PC-9 (cell line): ENCODE results near the gene LONRF2. TPM values are rescaled to one million over a fixed set of nuclear protein-coding genes. Genes with fewer than 3 reads are reported as not detected.

ENCODE experiments used
- BruUV-seq: library from RNA; stranded (reverse); fragments of 400-500 nt; replicated peaks from 2 replicates; lab custom pipeline; 2021; lab: Mats Ljungman, UMichigan
- CTCF ChIA-PET: fragments of 300-600 bp; sonication (Branson Sonifier 250); formaldehyde crosslinking; loops from one replicate; lab custom pipeline; 2022; ENCODE audit warnings: antibody characterized with exemption; lab: Charles Lee
- POLR2A ChIA-PET: fragments of 300-600 bp; sonication (Branson Sonifier 250); formaldehyde crosslinking; loops from one replicate; lab custom pipeline; 2022; ENCODE audit warnings: antibody characterized with exemption; ENCODE audit not compliant: unreplicated experiment; lab: Charles Lee
- DNase-seq, 2 experiments: peaks; one replicate each; pipeline versions ENCODE4 v3.0.0 to v3.0.0-alpha.2; 2015 to 2022; ENCODE audit warnings: mixed read lengths in 1 of 2
- H2AFZ ChIP-seq: fragments of 200-600 bp; sonication (generic); 2 replicates; pipeline ENCODE4 v1.8.1; 2017; ENCODE audit warnings: antibody characterized with exemption
- H3F3A ChIP-seq: fragments of 200-600 bp; sonication (generic); 2 replicates; pipeline ENCODE4 v1.8.1; 2017; ENCODE audit warnings: antibody characterized with exemption, mild to moderate bottlenecking, low read depth; ENCODE audit not compliant: insufficient read depth
- H3K27ac ChIP-seq: fragments of 200-600 bp; sonication (generic); 2 replicates; pipeline ENCODE4 v1.6.1; 2016; ENCODE audit warnings: mixed run types
- H3K27me3 ChIP-seq: fragments of 200-600 bp; sonication (generic); 2 replicates; pipeline ENCODE4 v1.6.1; 2016; ENCODE audit warnings: low read depth, mixed run types; ENCODE audit not compliant: insufficient read depth
- H3K36me3 ChIP-seq: fragments of 200-600 bp; sonication (generic); 2 replicates; pipeline ENCODE4 v1.6.1; 2016; ENCODE audit warnings: low read depth, mixed run types
- H3K4me1 ChIP-seq: fragments of 200-600 bp; sonication (generic); replicated peaks from 2 replicates; pipeline ENCODE4 v1.6.1; 2016; ENCODE audit warnings: mixed run types; ENCODE audit not compliant: insufficient read depth
- H3K4me2 ChIP-seq: fragments of 200-600 bp; sonication (generic); 2 replicates; pipeline ENCODE4 v1.6.1; 2017; ENCODE audit warnings: mixed run types
- H3K4me3 ChIP-seq: fragments of 200-600 bp; sonication (generic); 2 replicates; pipeline ENCODE4 v1.6.1; 2016; ENCODE audit warnings: mixed run types
- H3K79me2 ChIP-seq: fragments of 200-600 bp; sonication (generic); 2 replicates; pipeline ENCODE4 v1.6.1; 2017; ENCODE audit warnings: low read depth, mixed run types
- H3K9me2 ChIP-seq: fragments of 200-600 bp; sonication (generic); 2 replicates; pipeline ENCODE4 v1.8.1; 2017; ENCODE audit warnings: mild to moderate bottlenecking; ENCODE audit not compliant: insufficient read depth
- H3K9me3 ChIP-seq: fragments of 200-600 bp; sonication (generic); 2 replicates; pipeline ENCODE4 v1.8.1; 2016; ENCODE audit warnings: low read depth; ENCODE audit not compliant: insufficient read depth
- H4K20me1 ChIP-seq: fragments of 200-600 bp; sonication (generic); 2 replicates; pipeline ENCODE4 v1.8.1; 2017; ENCODE audit not compliant: insufficient read depth
- EZH2 ChIP-seq: fragments of 200-600 bp; sonication (generic); IDR thresholded peaks from 2 replicates; pipeline ENCODE4 v1.8.0; 2017; ENCODE audit warnings: antibody characterized with exemption, low read depth
- intact Hi-C: fragments of 100-400 bp; cut with micrococcal nuclease; formaldehyde crosslinking; loops from one replicate; pipeline ENCODE4 v1.10.0; 2022; ENCODE audit not compliant: unreplicated experiment
- total RNA-seq: library from RNA; stranded (reverse); gene quantifications from 2 replicates; pipeline ENCODE4 v1.2.3, GENCODE V29; 2021
- TF ChIP-seq, protein P1 (sequence below): fragments of 200-600 bp; sonication (generic); conservative IDR thresholded peaks from 2 replicates; pipeline ENCODE4 v1.6.1; 2017; ENCODE audit warnings: mixed run types, antibody characterized with exemption, mild to moderate bottlenecking, moderate library complexity

Gene LONRF2
- total RNA-seq, 1 experiment from 2014 or later = not detected

GRCh38 chr2:100274566-100275199 lies 47.6 kb downstream of the LONRF2 start:
- ChIA-PET CTCF (interaction anchor here (0.7 kb wide), 1 partner anchor 902 kb away, joined by 3 read pairs; no protein-coding TSS in a partner anchor), POLR2A (no interaction called here)
- Histone ChIP-seq H3K36me3 (no peaks in the 10 kb centered on the region), H3K27me3 (peaks cover 90% of the 10 kb centered on the region), H3K4me2 (no peak overlapping the region), H2AFZ (no peak overlapping the region), H3K27ac (no peak overlapping the region), H3K79me2 (no peaks in the 10 kb centered on the region), H4K20me1 (no peaks in the 10 kb centered on the region), H3K9me3 (no peaks in the 10 kb centered on the region), H3K4me1 (no peaks in the 10 kb centered on the region), H3F3A (no peaks in the 10 kb centered on the region), H3K9me2 (no peaks in the 10 kb centered on the region), H3K4me3 (no peak overlapping the region)
- no peak for TF ChIP-seq EZH2
- TF ChIP-seq, protein P1, sequence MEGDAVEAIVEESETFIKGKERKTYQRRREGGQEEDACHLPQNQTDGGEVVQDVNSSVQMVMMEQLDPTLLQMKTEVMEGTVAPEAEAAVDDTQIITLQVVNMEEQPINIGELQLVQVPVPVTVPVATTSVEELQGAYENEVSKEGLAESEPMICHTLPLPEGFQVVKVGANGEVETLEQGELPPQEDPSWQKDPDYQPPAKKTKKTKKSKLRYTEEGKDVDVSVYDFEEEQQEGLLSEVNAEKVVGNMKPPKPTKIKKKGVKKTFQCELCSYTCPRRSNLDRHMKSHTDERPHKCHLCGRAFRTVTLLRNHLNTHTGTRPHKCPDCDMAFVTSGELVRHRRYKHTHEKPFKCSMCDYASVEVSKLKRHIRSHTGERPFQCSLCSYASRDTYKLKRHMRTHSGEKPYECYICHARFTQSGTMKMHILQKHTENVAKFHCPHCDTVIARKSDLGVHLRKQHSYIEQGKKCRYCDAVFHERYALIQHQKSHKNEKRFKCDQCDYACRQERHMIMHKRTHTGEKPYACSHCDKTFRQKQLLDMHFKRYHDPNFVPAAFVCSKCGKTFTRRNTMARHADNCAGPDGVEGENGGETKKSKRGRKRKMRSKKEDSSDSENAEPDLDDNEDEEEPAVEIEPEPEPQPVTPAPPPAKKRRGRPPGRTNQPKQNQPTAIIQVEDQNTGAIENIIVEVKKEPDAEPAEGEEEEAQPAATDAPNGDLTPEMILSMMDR = no peak
- intact Hi-C loops = no loop called here
- no peak for DNase-seq
- BruUV-seq = no TSS peak

- Histone ChIP-seq H3K27me3 (peaks cover 91% of the 10 kb centered on the region), H3K4me3 (no peak overlapping the region), H2AFZ (no peak overlapping the region), H3K79me2 (no peaks in the 10 kb centered on the region), H3K27ac (no peak overlapping the region), H3F3A (no peaks in the 10 kb centered on the region), H3K36me3 (no peaks in the 10 kb centered on the region), H3K4me1 (no peaks in the 10 kb centered on the region), H3K9me3 (no peaks in the 10 kb centered on the region), H3K4me2 (no peak overlapping the region), H4K20me1 (no peaks in the 10 kb centered on the region), H3K9me2 (no peaks in the 10 kb centered on the region)
- TF ChIP-seq EZH2 = no peak
- TF ChIP-seq, protein P1 = no peak
- ChIA-PET CTCF (interaction anchor here (0.7 kb wide), 2 partner anchors 22 to 902 kb away, joined by 3 read pairs; no protein-coding TSS in a partner anchor), POLR2A (no interaction called here)
- intact Hi-C loops = no loop called here
- DNase-seq = no peak
- BruUV-seq = no TSS peak
Measured at GRCh38 chr2:100274076-100274475, 48.2 kb downstream of the LONRF2 start.

DNA sequence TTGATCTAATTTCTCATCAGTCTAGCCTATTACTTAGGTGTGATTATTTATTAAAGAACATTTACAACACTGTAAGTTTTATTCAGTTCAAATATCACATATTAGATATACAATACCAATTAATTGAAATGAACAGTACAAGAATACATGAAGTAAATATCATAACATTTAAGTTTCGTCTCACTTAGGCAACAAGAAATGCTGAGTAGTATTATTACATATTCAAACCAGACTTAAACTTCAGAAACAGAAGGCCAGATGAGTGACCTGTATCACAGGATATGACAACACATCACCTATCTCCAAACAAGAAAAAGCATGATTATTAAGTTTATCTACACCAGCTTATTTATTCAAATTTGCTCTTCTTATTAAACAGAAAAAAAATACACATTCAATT lies 48.9 kb downstream of the LONRF2 start:
- Histone ChIP-seq H3K79me2 (no peaks in the 10 kb centered on the region), H3K9me3 (no peaks in the 10 kb centered on the region), H3K9me2 (no peaks in the 10 kb centered on the region), H4K20me1 (no peaks in the 10 kb centered on the region), H3K4me2 (no peak overlapping the region), H3K4me3 (no peak overlapping the region), H3F3A (no peaks in the 10 kb centered on the region), H3K36me3 (no peaks in the 10 kb centered on the region), H3K27me3 (peaks cover 91% of the 10 kb centered on the region), H3K27ac (no peak overlapping the region), H3K4me1 (no peaks in the 10 kb centered on the region), H2AFZ (no peak overlapping the region)
- ChIA-PET CTCF (interaction anchor here (0.7 kb wide), 1 partner anchor 22 kb away, joined by 3 read pairs; no protein-coding TSS in a partner anchor), POLR2A (no interaction called here)
- TF ChIP-seq, protein P1 = no peak
- TF ChIP-seq EZH2 = no peak
- intact Hi-C loops = no loop called here
- no TSS peak for BruUV-seq
- DNase-seq = no peak
